HT-29 (cell line): Measurements from ENCODE around the gene TBL3. TPM values are rescaled to one million over a fixed set of nuclear protein-coding genes. Genes with fewer than 3 reads are reported as not detected.

ENCODE experiments used
- small RNA-seq: library from RNA; depleted of rRNA; stranded (forward); fragments of <200 nt; gene quantifications from one replicate; pipeline ENCODE3, GENCODE V24; 2014
- total RNA-seq: library from RNA; depleted of rRNA; stranded (reverse); fragments of >200 nt; shearing (Covaris generic); gene quantifications from 2 replicates; pipeline ENCODE4 v1.2.3, GENCODE V29; 2014; rRNA removed

The TBL3 gene
- total RNA-seq, 1 experiment from 2014 or later: 134 TPM

Small RNA genes lying within 50 kb of the gene (small RNA-seq; reads per million reads assigned to genes)
- not detected for gene AC005363.2
- not detected for gene RN7SL219P
- not detected for gene SNORA10
- not detected for gene SNORA64

Other genes with a start within 250 kb of the TBL3 start
- gene NME3, start 200.5 kb upstream of the TBL3 start, total RNA-seq: 186 and 224 TPM in 2 replicates
- gene EME2, start 199.2 kb upstream of the TBL3 start, total RNA-seq: 75.6 and 84.1 TPM in 2 replicates
- 355 and 493 TPM in 2 replicates for gene MRPS34, start 198.9 kb upstream of the TBL3 start, total RNA-seq
- gene SPSB3, start 189.5 kb upstream of the TBL3 start, total RNA-seq: 96.9 and 102 TPM in 2 replicates
- 215 and 217 TPM in 2 replicates for gene NUBP2, start 189.1 kb upstream of the TBL3 start, total RNA-seq
- 0.08 TPM in 1 of 2 replicates, not detected in the other for gene IGFALS, start 178.3 kb upstream of the TBL3 start, total RNA-seq
- gene HAGH, start 145.2 kb upstream of the TBL3 start, total RNA-seq: 81.9 and 85.2 TPM in 2 replicates
- 85.5 and 92.5 TPM in 2 replicates for gene FAHD1, start 144.8 kb upstream of the TBL3 start, total RNA-seq
- gene MEIOB, start 99.9 kb upstream of the TBL3 start, total RNA-seq: not detected in 2 replicates
- not detected in 2 replicates for gene HS3ST6, start 53.6 kb upstream of the TBL3 start, total RNA-seq
- 31.7 and 35.7 TPM in 2 replicates for gene MSRB1, start 28.9 kb upstream of the TBL3 start, total RNA-seq
- gene RPL3L, start 17.4 kb upstream of the TBL3 start, total RNA-seq: not detected in 2 replicates
- gene NDUFB10, start 12.5 kb upstream of the TBL3 start, total RNA-seq: 415 and 426 TPM in 2 replicates
- gene RPS2, start 7.2 kb upstream of the TBL3 start, total RNA-seq: 4,154 and 4,232 TPM in 2 replicates
- not detected in 2 replicates for gene RNF151, start 5.2 kb upstream of the TBL3 start, total RNA-seq
- gene NOXO1, start 9.4 kb downstream of the TBL3 start, total RNA-seq: 141 and 161 TPM in 2 replicates
- 51.7 and 70.3 TPM in 2 replicates for gene GFER, start 12.1 kb downstream of the TBL3 start, total RNA-seq
- 1.9 and 2.3 TPM in 2 replicates for gene SYNGR3, start 17.9 kb downstream of the TBL3 start, total RNA-seq
- 42.9 and 49.0 TPM in 2 replicates for gene ZNF598, start 37.8 kb downstream of the TBL3 start, total RNA-seq
- 0.91 and 2.7 TPM in 2 replicates for gene NPW, start 47.7 kb downstream of the TBL3 start, total RNA-seq
- 258 and 259 TPM in 2 replicates for gene NHERF2, start 54.8 kb downstream of the TBL3 start, total RNA-seq
- gene NTHL1, start 75.8 kb downstream of the TBL3 start, total RNA-seq: 157 and 215 TPM in 2 replicates
- 75.1 and 85.0 TPM in 2 replicates for gene TSC2, start 75.9 kb downstream of the TBL3 start, total RNA-seq
- 72.1 and 74.7 TPM in 2 replicates for gene PKD1, start 163.8 kb downstream of the TBL3 start, total RNA-seq
- gene RAB26, start 176.6 kb downstream of the TBL3 start, total RNA-seq: 13.4 and 24.9 TPM in 2 replicates
- gene TRAF7, start 183.7 kb downstream of the TBL3 start, total RNA-seq: 166 and 170 TPM in 2 replicates
- 0.08 and 2.5 TPM in 2 replicates for gene CASKIN1, start 224.6 kb downstream of the TBL3 start, total RNA-seq
- 98.9 and 117 TPM in 2 replicates for gene MLST8, start 233.4 kb downstream of the TBL3 start, total RNA-seq
- 33.6 and 34.6 TPM in 2 replicates for gene BRICD5, start 238.8 kb downstream of the TBL3 start, total RNA-seq
- gene PGP, start 242.8 kb downstream of the TBL3 start, total RNA-seq: 82.0 and 98.7 TPM in 2 replicates